Stimulated activated CD4-positive, alpha-beta T cell treated with anti-CD3 and anti-CD28 coated beads, Interleukin-4, amount 100 ng/mL, for 48 hours (primary cell): ENCODE measurements around the gene KIF1A.
A peak's percentile ranks its signal among the peaks of the same experiment; 100 is the strongest.

ENCODE experiments used
- DNase-seq, 2 donors: peaks; one replicate each; pipeline ENCODE4 v3.0.0-alpha.2; 2020; ENCODE audit warnings: low read depth in 2 of 2

The KIF1A gene

DNA sequence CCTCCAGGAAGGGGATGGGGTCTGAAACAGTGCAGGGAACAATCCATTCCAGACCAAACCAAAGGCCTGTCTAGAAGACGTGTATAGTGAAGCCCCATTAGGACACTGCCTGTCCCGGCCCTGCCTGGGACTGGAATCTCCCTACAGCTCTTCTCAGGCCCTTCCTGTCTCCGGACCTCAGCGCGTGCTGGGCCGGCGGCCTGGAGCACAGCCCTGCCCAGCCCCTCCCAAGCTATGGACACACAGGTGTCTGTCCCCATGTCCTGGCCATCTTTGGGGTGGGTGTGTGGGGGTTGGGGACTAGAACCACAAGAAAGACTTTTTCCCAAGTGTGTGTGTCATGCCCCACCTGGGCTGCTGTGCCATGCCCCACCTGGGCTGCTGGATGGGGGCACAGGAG lies 51.8 kb downstream of the KIF1A start:
- DNase-seq = no peak

DNA sequence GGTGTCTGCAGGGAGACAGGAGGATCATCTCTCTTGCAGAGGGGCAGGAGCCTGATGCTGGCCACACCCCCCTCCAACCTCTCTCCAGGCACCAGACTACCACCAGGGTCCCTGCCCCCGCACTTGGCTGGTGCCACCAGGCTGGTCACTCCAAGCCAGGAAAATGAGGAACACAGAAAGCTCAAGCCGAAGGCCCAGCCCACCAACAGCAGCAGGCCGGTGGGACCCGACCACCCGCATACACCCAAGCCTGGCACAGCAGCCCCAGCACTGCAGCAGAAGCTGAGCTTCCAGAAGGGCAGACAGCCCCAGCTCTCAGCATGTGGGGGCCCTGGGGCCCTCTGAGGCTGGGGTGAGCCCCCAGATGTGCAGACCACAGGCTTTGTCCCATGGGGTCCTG lies 52.7 kb downstream of the KIF1A start:
- no peak for DNase-seq

DNA sequence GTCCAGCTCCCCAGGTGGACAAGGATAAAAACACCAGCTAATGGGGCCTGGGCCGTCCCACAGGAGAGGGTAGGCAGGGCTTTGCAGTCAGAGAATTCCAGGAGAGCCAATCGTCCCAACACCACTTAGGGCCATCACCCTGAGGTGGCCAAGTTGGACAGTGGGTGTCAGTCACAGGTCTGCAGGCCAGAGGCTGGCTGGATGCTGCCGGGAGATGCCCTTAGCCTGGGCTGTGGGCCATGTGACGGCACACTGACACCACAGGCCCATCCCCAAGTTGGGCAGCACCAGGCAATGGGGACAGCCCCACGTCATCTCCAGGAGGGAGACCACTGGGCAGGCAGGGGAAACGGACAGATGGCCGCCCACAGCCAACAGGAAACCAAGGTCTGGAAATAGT lies 53.9 kb downstream of the KIF1A start:
- DNase-seq = no peak

DNA sequence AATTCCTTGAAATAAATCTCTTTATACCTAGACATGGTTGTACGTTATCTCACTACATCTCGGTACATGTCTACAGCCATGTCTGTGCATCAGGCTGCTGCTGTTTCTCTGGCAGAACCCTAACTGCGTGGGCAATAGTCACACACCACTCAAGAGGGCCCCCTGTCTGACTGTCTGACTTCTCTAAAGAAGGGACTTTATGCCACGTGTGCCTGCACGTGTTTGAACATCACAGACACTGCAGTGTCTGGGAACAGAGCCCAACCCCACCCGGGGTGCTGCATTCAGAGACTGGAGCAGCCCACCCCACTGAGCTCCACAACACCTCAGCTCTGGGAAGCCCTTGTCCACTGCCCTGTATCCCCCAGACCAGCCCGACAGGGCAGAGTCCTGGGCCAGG lies 55.0 kb downstream of the KIF1A start:
- DNase-seq = no peak

DNA sequence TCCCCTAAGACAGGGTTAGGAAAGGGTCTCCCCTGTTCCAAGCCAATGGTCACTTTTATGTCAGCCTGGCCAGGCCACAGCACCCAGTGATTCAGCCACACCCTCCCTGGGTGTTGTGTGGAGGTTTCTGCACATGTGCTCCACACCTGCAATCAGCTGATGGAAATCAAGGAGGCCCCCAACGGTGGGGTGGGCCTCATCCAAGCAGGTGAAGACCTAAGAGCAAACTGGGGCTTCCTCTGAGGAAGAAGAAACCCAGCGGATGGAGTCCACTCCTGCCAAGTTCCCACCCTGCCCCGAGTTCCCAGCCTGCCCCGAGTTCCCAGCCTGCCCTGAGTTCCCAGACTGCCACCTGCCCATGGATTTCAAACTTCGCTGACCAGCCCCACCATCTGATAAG lies 55.4 kb downstream of the KIF1A start:
- no peak for DNase-seq

DNA sequence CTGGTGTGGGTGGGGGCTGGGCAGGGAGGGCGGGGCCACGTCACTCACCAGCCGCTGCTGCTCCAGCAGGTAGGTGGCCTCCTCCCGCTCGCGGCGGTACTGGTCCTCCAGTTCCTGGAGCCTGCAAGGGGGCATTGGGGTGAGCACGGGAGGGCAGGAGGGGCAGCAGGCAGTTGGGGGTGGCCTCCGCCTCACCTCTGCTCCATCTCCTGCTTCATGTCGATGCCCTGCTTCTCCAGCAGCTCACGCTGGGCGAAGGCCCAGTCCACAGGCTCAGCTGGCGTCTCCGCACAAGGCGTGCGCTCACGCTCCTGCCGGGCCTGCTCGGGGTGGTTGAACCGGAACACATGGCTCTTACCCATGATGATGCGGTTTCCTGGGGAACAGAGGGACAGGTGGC lies 57.0 kb downstream of the KIF1A start:
- no peak for DNase-seq

DNA sequence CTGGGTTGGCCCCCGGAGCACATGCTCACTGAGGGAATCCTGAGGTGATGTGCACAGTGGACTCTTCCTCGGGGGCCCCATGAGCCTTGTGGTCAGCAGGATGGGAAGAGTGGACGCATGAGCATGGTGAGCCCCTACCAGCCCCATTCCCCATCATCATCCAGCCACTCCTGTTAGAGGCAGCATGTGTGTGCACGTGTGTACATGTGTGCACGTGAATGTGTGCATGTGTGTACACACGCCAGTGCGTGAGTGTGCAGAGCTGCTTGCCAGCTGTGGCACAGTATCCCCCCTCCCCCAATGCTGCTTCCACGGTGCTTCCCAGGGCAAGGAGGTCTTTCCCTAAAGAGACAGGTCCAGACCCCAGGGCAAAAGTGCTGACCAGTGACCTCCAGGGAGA lies 57.8 kb downstream of the KIF1A start:
- no peak for DNase-seq

DNA sequence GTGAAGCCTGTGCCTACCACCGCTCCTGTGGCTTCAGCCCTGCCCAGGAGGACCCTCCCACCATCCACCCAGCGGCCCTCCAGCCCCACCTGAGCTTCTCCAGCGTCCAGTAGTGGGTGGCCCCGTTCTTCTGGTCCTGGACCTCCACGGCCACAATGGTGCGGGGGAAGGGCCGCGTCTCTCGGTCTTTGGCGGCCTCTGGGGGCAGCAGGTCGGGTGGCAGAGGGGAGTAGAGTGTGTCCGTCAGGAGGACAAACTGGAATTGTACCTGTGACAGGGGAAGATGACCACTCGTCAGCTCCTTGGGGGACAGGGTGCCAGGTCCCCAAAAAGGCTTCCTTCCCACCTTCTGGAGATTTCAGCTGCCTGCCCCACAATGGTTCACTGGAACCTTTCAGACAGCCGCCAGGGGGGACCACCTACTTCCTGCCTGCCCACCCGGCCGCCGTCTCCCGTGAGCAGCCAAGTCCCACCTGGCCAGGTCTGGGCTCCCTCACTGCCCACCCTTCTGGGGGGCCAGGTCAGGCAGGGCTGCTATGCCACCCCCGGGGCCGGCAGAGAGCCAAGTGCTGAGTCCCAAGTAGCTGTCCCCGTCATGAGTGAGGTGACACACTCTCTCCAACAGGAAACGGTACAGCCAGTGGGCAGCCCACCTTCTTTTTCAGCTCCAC lies 59.3 kb downstream of the KIF1A start:
- DNase-seq = no peak

DNA sequence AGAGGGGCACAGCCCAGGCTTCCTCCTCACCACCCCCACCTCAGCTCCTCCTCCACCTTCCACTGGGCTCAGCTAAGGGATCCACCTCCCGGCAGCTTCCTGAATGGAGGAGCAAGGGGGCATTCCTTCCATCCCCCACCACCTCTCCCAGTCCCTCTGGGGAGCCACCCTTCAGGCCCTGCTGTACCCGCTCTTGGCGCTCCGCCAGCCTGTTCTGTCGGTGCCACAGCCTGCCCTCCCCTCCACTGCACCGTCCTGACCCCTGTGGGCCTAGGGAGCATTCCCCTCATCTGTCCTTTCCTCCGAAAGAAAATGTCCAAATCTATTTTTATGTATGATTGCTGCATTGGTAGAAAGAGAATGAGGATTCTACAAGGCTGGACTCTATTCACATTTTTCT lies 59.9 kb downstream of the KIF1A start:
- no peak for DNase-seq

DNA sequence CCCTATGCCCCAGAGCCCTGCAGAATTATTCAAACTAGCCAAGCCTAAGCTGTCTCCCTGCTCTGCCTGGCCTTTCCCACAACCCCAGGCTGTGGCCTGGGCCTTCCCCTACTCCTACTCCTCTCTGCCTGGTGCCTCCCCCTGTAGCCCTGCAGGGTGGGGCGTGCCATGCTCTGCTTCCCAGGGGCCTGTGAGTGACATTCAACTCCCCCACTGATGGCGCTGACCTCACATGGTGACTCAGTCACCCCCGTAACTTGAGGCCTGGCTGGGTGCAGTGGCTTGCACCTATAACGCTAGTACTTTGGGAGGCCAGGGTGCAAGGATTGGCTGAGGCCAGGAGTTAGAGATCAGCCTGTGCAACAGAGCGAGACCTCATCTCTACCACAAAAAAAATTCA lies 60.6 kb downstream of the KIF1A start:
- DNase-seq = peak; percentile 4 to 8

DNA sequence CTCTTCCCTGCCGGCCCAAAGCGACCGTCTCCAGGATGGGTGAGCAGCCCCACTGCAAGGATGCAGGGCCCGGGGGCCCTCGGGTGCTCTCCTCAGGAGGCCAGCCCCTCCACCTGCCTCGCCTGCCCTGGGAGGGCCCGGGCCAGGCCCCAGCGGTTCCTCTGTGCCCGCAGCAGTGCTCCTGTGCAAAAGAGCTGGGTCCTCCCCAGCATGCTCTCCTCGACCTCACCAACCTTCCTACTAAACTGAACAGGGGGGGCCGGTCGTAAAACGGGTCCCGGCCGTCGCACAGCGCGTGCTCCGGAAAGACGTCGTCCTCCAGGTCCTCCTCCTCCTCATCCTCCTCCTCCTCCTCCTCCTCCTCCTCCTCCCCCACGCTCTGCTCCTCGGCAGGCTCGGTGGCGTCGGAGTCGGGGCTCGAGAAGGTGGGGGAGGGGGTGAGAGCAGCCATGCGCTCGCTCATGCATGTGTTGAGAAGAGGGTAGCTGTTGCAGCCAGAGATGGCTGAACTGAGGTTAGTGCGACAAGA lies 62.9 kb downstream of the KIF1A start:
- no peak for DNase-seq

DNA sequence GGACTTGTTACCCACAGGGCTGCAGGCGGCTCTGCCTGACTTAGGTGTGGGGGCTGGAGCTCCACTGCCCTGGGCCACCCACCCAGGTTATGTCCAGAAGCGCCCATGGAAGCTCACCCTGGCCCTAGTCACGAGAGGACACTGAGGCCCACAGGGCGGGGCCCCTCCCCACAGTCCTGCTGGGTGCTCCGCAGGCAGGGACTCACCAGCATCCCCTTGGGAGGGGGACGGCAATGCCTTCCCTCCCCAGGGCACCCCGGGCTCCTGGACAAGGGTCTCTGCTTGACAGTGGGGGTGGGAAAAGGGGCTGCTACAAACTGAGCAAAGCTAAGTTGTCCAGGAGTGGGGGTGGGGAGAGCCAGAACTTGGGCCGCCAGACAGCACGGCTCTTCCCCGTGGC lies 67.8 kb downstream of the KIF1A start:
- DNase-seq = no peak

DNA sequence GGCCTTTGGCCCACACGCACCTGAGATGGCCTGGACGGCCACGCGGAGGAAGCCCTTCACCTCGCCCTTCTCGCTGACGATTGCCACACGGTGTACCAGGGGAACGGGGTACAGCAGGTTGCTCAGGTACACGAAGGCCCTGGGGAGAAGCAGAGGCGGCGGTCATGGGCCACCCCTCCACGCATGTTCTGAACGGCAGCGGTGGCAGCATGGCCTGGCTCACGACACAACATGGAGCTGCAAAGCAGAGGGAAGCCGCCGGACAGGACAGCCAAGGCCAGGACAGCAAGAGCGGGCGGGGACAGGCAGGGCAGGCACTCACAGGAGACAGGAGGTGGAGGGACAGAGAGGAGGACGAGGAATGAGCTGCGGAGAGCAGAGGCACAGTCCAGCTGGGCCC lies 69.6 kb downstream of the KIF1A start:
- DNase-seq = no peak

DNA sequence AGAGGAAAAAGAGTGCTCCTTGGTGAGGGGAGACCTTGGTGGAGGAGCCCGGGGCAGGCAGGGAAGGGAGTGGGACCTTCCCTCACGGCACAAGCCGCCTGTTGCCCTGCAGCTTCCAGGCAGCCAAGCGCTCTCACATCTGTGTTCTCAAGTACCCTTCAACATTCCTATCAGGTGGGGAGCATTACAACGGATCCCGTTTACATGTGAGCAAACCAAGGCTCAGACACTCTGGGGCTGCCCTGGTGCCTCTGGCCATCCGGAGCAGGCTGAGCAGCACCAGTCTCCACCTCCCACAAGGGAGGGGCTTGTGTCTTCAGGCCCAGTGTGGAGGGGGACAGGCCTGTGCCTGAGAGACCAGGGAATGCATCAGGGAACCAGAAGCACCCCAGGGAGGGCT lies 70.5 kb downstream of the KIF1A start:
- no peak for DNase-seq

DNA sequence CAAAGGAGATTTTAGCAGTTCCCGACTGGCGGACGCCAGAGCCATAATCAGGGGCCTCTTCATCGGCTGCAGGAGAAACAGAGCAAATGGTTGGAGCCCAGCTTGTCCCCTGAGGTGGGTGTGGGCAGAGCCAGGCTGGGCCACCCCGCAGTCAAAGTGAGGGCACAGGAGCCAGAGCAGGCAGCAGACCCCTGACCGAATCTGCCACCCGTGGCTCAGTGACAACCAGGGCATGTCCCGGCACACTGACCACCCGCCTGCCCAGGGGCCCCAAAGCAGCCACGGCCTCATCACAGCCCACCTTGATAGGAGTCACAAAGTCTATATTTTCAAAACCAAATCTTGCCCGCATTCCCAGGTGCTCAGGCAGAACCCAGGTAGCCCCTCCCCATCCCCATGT lies 72.8 kb downstream of the KIF1A start:
- DNase-seq = no peak

DNA sequence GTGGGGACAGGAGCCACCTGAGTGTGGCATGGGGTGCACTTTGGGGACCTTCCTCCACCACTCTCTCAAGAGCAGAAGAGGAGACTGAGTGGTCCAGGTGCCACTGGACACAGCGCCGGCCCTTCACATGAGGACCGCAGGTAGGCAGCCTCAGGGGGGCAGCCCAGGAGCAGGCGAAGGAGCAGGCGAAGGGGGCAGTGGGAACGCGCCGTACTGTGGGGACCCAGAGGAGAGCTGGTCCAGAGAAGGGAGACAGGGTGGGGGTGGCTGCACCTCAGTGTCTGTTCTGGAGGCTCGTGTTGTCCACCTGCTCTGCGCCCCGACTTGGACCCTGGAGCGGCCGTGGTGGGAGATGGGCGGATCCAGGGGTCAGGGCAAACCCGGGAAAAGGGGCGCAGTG lies 73.3 kb downstream of the KIF1A start:
- no peak for DNase-seq

DNA sequence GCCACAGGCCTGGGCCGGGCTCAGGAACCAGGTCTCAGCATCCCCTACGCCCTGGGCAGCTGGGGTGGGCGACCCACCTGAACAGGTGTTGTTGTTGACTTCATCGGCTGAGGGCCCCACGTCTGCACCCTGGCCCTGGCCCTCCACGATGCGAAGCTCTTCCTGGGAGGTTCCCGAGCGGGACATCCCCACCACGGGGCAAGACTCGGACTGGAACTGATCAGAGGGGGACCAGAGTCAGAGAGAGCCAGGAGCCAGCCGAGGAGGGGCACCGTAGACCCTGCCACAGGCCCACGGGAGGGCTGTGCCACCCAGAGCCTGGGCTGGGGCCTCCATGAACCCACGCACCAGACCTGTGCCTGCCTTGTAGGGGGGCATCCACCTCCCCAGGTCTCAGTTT lies 74.1 kb downstream of the KIF1A start:
- DNase-seq = no peak

DNA sequence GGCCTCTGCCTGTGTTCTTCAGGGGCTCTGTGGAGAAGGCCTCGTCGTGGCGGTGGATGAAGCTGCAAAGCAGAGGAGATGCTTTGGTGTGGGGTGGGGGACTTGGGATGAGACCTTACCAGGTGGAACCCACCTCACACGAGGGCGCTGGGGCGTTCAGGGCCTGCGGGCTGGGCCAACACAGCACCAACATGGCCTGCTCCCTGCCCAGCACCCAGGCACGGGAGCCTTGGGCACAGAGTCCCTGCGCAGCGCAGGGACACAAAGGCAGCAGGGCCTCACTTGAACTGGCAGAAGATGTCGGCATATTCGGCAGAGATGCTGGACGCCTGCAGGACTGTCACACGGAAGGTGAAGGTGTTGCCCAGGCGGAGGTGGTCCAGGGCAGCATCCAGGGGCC lies 74.6 kb downstream of the KIF1A start:
- DNase-seq = no peak

DNA sequence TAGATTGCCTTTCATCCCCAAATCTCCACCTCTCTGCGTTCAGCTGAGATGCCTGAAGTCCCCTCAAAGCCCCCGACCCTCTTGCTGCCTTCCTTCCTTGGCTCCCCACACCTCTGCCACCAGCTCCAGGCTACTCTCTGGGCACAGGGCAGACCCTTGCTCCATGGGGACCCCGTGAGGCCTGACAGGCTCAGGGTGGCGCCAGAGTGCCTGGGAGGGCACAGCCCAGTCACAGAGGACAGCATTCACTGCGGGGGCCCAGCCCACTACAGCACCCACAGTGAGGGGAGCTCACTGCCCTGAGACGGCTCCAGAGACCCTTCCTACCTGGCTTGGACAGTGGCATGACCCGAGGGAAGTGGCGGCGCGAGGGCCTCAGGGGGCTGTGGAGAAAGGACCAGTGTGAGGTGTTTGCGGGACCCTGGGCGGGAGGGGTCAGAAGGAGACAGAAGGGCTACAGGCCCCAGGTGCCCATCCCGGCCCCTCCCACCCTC lies 77.4 kb downstream of the KIF1A start:
- DNase-seq = no peak

DNA sequence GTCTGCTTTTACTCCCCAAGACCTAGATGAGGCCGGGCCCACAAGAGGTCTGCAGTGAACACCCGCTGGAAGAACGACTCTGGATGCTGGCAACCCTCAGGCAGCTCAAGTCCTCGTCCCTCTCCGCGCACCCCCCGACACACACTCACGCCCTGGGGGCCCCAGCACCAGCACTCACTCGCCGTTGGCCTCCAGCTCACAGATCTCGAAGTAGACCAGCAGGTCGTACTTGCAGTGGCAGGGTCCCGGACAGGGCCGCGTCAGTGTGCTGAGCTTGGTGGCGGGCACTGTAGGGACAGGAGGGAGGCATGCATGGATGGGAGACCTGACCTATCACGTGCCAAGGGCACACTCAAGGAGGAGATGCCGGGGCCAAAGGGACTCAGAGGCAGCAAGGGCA lies 78.9 kb downstream of the KIF1A start:
- no peak for DNase-seq

DNA sequence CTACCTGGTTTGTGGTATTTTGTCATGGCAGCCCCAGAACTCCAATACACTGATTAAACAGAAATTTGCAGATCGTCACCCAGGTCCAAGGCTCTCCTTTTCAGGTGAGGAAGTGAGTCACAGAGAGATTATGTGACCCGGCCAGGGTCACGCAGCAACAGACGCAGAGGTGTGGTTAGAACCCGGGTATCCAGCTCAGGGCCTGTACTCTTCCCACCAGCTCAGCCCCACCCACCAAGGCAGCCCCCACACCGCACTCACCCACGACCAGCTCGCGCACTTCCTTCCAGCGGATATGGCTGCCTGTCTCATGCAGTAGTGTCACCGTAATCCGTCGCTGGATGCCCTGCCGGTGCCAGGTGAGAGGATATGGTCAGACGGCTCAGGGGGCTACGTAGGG lies 80.2 kb downstream of the KIF1A start:
- no peak for DNase-seq

DNA sequence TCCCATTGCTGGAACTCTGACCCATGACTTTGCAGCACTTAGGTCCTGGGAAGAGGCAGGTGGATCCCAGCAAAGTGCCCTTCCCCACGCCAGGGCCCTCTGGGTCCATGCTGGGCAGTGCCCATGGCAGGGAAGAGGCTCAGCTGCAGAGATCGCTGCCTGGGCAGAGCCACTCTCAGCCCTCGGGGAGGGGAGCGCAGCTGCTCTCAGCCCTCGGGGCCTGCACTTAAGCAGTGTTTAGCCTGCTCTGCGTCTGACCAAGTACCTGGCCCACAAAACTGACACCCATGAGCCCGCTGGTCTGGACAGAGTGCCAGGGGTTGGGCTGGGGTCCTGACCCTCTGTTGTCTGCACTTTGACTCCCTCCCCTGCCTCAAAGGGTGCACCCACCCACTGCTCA lies 82.1 kb downstream of the KIF1A start:
- DNase-seq = no peak

DNA sequence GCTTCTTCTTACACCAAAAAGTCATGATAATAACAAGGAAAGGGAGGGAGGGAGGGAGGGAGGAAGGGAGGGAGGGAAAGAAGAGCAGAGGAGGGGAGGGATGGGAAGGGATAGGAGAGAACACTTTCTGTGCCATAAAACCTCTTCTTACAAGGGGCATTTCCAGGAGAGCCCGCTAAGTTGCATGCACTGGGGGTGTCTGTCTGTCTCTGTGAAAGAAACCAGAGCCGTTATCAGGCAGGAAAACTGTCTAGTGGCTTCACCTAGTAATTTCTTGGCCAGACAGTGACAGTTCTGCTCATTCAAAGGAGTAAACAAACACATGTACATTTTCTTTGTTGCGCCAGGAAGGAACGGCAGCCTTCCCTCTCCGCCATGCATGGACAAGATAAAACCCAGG lies 82.5 kb downstream of the KIF1A start:
- no peak for DNase-seq
